Panc1 (cell line): ENCODE results near the gene VAT1.

Source experiments
- CTCF ChIP-seq: fragments of 450-650 bp; IDR thresholded peaks from 2 replicates; pipeline ENCODE4 v1.5.1; 2017; ENCODE audit warnings: mild to moderate bottlenecking
- POLR2AphosphoS5 ChIP-seq: IDR thresholded peaks from 2 replicates; pipeline ENCODE4 v1.6.1; 2012; ENCODE audit warnings: mild to moderate bottlenecking, low read depth, low read length, moderate library complexity
- SIN3A ChIP-seq: IDR thresholded peaks from 2 replicates; pipeline ENCODE4 v1.6.1; 2012; ENCODE audit warnings: low read depth, mild to moderate bottlenecking, low read length, moderate library complexity, borderline replicate concordance; ENCODE audit not compliant: insufficient read depth
- TF ChIP-seq, protein P1 (sequence below), 2 experiments: IDR thresholded peaks; 2 replicates each; pipeline ENCODE4 v1.6.1; 2011 to 2012; ENCODE audit warnings: low read depth in 2 of 2, control low read depth in 1 of 2, low read length in 1 of 2, mild to moderate bottlenecking in 1 of 2, moderate library complexity in 1 of 2; ENCODE audit not compliant: insufficient read depth in 1 of 2

GRCh38 chr17:43020030-43020621, 2.1 kb downstream of the VAT1 start:
- no peak for TF ChIP-seq CTCF
- TF ChIP-seq POLR2AphosphoS5, result no peak
- TF ChIP-seq, protein P1, sequence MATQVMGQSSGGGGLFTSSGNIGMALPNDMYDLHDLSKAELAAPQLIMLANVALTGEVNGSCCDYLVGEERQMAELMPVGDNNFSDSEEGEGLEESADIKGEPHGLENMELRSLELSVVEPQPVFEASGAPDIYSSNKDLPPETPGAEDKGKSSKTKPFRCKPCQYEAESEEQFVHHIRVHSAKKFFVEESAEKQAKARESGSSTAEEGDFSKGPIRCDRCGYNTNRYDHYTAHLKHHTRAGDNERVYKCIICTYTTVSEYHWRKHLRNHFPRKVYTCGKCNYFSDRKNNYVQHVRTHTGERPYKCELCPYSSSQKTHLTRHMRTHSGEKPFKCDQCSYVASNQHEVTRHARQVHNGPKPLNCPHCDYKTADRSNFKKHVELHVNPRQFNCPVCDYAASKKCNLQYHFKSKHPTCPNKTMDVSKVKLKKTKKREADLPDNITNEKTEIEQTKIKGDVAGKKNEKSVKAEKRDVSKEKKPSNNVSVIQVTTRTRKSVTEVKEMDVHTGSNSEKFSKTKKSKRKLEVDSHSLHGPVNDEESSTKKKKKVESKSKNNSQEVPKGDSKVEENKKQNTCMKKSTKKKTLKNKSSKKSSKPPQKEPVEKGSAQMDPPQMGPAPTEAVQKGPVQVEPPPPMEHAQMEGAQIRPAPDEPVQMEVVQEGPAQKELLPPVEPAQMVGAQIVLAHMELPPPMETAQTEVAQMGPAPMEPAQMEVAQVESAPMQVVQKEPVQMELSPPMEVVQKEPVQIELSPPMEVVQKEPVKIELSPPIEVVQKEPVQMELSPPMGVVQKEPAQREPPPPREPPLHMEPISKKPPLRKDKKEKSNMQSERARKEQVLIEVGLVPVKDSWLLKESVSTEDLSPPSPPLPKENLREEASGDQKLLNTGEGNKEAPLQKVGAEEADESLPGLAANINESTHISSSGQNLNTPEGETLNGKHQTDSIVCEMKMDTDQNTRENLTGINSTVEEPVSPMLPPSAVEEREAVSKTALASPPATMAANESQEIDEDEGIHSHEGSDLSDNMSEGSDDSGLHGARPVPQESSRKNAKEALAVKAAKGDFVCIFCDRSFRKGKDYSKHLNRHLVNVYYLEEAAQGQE (IDR thresholded peaks at IDR 0.05; ENCODE audit: insufficient read depth in 1 of 2, low read depth in 2 of 2, low read length in 1 of 2), result no peak
- no peak for TF ChIP-seq SIN3A
